Neural cell (in vitro differentiated cells): ENCODE data around the gene ARHGAP25.

Experiments
- CTCF ChIP-seq: fragments of 450-650 bp; IDR thresholded peaks from 2 replicates; pipeline ENCODE4 v1.5.1; 2014; ENCODE audit warnings: antibody characterized with exemption, mild to moderate bottlenecking, moderate library complexity; ENCODE audit not compliant: poor library complexity, severe bottlenecking
- EP300 ChIP-seq: fragments of 450-650 bp; conservative IDR thresholded peaks from 2 replicates; pipeline ENCODE4 v1.6.1; 2014; ENCODE audit warnings: antibody characterized with exemption, mild to moderate bottlenecking, moderate library complexity; ENCODE audit not compliant: poor library complexity, severe bottlenecking
- EZH2 ChIP-seq: fragments of 200-600, 300-800 bp; shearing (Covaris generic), sonication (generic); IDR thresholded peaks from 2 replicates; pipeline ENCODE4 v1.6.1; 2014; ENCODE audit warnings: antibody characterized with exemption, low read length, borderline replicate concordance, mild to moderate bottlenecking; ENCODE audit not compliant: insufficient read depth, poor library complexity, severe bottlenecking
- MXI1 ChIP-seq: fragments of 450-650 bp; conservative IDR thresholded peaks from 2 replicates; pipeline ENCODE4 v1.6.1; 2014; ENCODE audit warnings: antibody characterized with exemption, mild to moderate bottlenecking; ENCODE audit not compliant: poor library complexity, severe bottlenecking
- POLR2AphosphoS5 ChIP-seq: IDR thresholded peaks from 2 replicates; pipeline ENCODE4 v1.6.1; 2012
- RAD21 ChIP-seq: fragments of 450-650 bp; conservative IDR thresholded peaks from 2 replicates; pipeline ENCODE4 v1.6.1; 2014; ENCODE audit warnings: antibody characterized with exemption, mild to moderate bottlenecking, moderate library complexity
- REST ChIP-seq: IDR thresholded peaks from 2 replicates; pipeline ENCODE4 v1.6.1; 2012; ENCODE audit warnings: borderline replicate concordance
- SMC3 ChIP-seq: fragments of 450-650 bp; conservative IDR thresholded peaks from 2 replicates; pipeline ENCODE4 v1.6.1; 2014; ENCODE audit warnings: antibody characterized with exemption, mild to moderate bottlenecking, moderate library complexity; ENCODE audit not compliant: poor library complexity
- TAF1 ChIP-seq: IDR thresholded peaks from 2 replicates; pipeline ENCODE4 v1.6.1; 2012; ENCODE audit warnings: low read depth

GRCh38 chr2:68756178-68756577, 21.6 kb downstream of the ARHGAP25 start:
- no peak for TF ChIP-seq TAF1
- no peak for TF ChIP-seq CTCF
- no peak for TF ChIP-seq SMC3
- TF ChIP-seq REST: no peak
- TF ChIP-seq POLR2AphosphoS5: no peak
- TF ChIP-seq EZH2: no peak
- no peak for TF ChIP-seq RAD21
- TF ChIP-seq EP300: no peak
- no peak for TF ChIP-seq MXI1
